GM18526 (cell line): Measurements from ENCODE around the gene PRKD2.

Experiments
- POLR2A ChIP-seq: IDR thresholded peaks from 3 replicates; pipeline ENCODE4 v1.6.1; 2011; ENCODE audit not compliant: insufficient read length; ENCODE audit errors: extremely low read depth

The PRKD2 gene

GRCh38 chr19:46721269-46722003 is 4.5 kb upstream of the PRKD2 start:
- no peak for TF ChIP-seq POLR2A

- no peak for TF ChIP-seq POLR2A
These were observed 3.8 kb upstream of the PRKD2 start for GRCh38 chr19:46720503-46721239.

- TF ChIP-seq POLR2A: no peak
These were observed 3.0 kb upstream of the PRKD2 start for GRCh38 chr19:46719629-46720502.

GRCh38 chr19:46718934-46719622 is 2.2 kb upstream of the PRKD2 start:
- TF ChIP-seq POLR2A: peak; percentile 59

GRCh38 chr19:46718157-46718933 is 1.4 kb upstream of the PRKD2 start:
- TF ChIP-seq POLR2A: peak; percentile 46

- TF ChIP-seq POLR2A: peak; percentile 3
These were observed 816 bp upstream of the PRKD2 start for GRCh38 chr19:46717716-46718143.

- TF ChIP-seq POLR2A: no peak
These were observed 261 bp downstream of the PRKD2 start for GRCh38 chr19:46716672-46717033.

GRCh38 chr19:46715975-46716671 is 791 bp downstream of the PRKD2 start:
- no peak for TF ChIP-seq POLR2A

GRCh38 chr19:46715620-46715974 is 1.3 kb downstream of the PRKD2 start:
- peak; percentile 30 for TF ChIP-seq POLR2A

- peak; percentile 55 for TF ChIP-seq POLR2A
These were observed 2.3 kb downstream of the PRKD2 start for GRCh38 chr19:46714444-46715106.

GRCh38 chr19:46713781-46714443 is 3.0 kb downstream of the PRKD2 start:
- peak; percentile 24 for TF ChIP-seq POLR2A

- no peak for TF ChIP-seq POLR2A
These were observed 6.2 kb downstream of the PRKD2 start for GRCh38 chr19:46710687-46711086.

GRCh38 chr19:46704379-46705076 is 12.4 kb downstream of the PRKD2 start:
- peak; percentile 23 for TF ChIP-seq POLR2A
